Parathyroid adenoma (tissue), 2 donors: Measurements from ENCODE around the gene SMIM24.

Experiments used
- H2AFZ ChIP-seq: fragments of 300-600 bp; sonication (generic); one replicate; pipeline ENCODE4 v1.7.0; 2017; ENCODE audit warnings: antibody characterized with exemption, mild to moderate bottlenecking
- H3K27ac ChIP-seq: fragments of 300-600 bp; sonication (generic); one replicate; pipeline ENCODE4 v1.7.0; 2017
- H3K27me3 ChIP-seq: fragments of 300-600 bp; sonication (generic); one replicate; pipeline ENCODE4 v1.7.0; 2017; ENCODE audit warnings: low read length; ENCODE audit not compliant: control insufficient read depth, insufficient read depth
- H3K36me3 ChIP-seq: fragments of 300-600 bp; sonication (generic); one replicate; pipeline ENCODE4 v1.7.0; 2017; ENCODE audit warnings: low read length; ENCODE audit not compliant: control insufficient read depth, insufficient read depth
- H3K4me1 ChIP-seq: fragments of 300-600 bp; sonication (generic); one replicate; pipeline ENCODE4 v1.7.0; 2017; ENCODE audit warnings: control low read depth
- H3K4me2 ChIP-seq: fragments of 300-600 bp; sonication (generic); one replicate; pipeline ENCODE4 v1.7.0; 2017; ENCODE audit warnings: low read length
- H3K4me3 ChIP-seq: fragments of 300-600 bp; sonication (generic); one replicate; pipeline ENCODE4 v1.7.0; 2017; ENCODE audit warnings: low read depth, low read length
- H3K79me2 ChIP-seq: fragments of 300-600 bp; sonication (generic); one replicate; pipeline ENCODE4 v1.7.0; 2017; ENCODE audit warnings: control low read depth
- H3K9ac ChIP-seq: fragments of 300-600 bp; sonication (generic); one replicate; pipeline ENCODE4 v1.7.0; 2017; ENCODE audit warnings: mild to moderate bottlenecking
- H3K9me3 ChIP-seq: fragments of 300-600 bp; sonication (generic); one replicate; pipeline ENCODE4 v1.7.0; 2017; ENCODE audit warnings: low read length; ENCODE audit not compliant: control insufficient read depth
- CTCF ChIP-seq: fragments of 300-600 bp; sonication (generic); IDR thresholded peaks from one replicate; pipeline ENCODE4 v1.7.0; 2017; ENCODE audit warnings: antibody characterized with exemption, mild to moderate bottlenecking
- donor health status: primary hyperparathyroidism.

SMIM24 gene

GRCh38 chr19:3515891-3516422 is 35.6 kb upstream of the SMIM24 start:
- Histone ChIP-seq H3K4me3 (no peak overlapping the region), H3K79me2 (peaks cover 88% of the 10 kb centered on the region), H3K4me2 (no peak overlapping the region), H3K36me3 (no peaks in the 10 kb centered on the region), H2AFZ (no peak overlapping the region), H3K9ac (no peak overlapping the region), H3K27ac (no peak overlapping the region), H3K27me3 (no peaks in the 10 kb centered on the region), H3K4me1 (peaks cover 20% of the 10 kb centered on the region), H3K9me3 (no peaks in the 10 kb centered on the region)
- TF ChIP-seq CTCF: no peak

- TF ChIP-seq CTCF: no peak
- no peak overlapping the region for H3K27ac ChIP-seq
- no peak overlapping the region for H3K9ac ChIP-seq
These were observed 34.6 kb upstream of the SMIM24 start for GRCh38 chr19:3514930-3515329.

GRCh38 chr19:3513229-3514140 is 33.2 kb upstream of the SMIM24 start:
- peaks cover 91% of the 10 kb centered on the region for H3K79me2 ChIP-seq
- H3K4me3 ChIP-seq: no peak overlapping the region
- peaks cover 21% of the 10 kb centered on the region for H3K4me1 ChIP-seq
- no peak overlapping the region for H3K4me2 ChIP-seq
- H2AFZ ChIP-seq: no peak overlapping the region
- no peaks in the 10 kb centered on the region for H3K27me3 ChIP-seq
- no peaks in the 10 kb centered on the region for H3K9me3 ChIP-seq
- H3K27ac ChIP-seq: no peak overlapping the region
- no peak for TF ChIP-seq CTCF
- no peak overlapping the region for H3K9ac ChIP-seq
- H3K36me3 ChIP-seq: no peaks in the 10 kb centered on the region

More at GRCh38 chr19:3514930-3515329, 34.6 kb upstream of the SMIM24 start:
- H3K4me1 ChIP-seq: peaks cover 21% of the 10 kb centered on the region
- H2AFZ ChIP-seq: no peak overlapping the region
- peaks cover 90% of the 10 kb centered on the region for H3K79me2 ChIP-seq
- H3K27me3 ChIP-seq: no peaks in the 10 kb centered on the region
- H3K4me2 ChIP-seq: no peak overlapping the region
- H3K36me3 ChIP-seq: no peaks in the 10 kb centered on the region
- no peak overlapping the region for H3K4me3 ChIP-seq
- no peaks in the 10 kb centered on the region for H3K9me3 ChIP-seq

GRCh38 chr19:3512562-3513228 is 32.4 kb upstream of the SMIM24 start:
- no peaks in the 10 kb centered on the region for H3K36me3 ChIP-seq
- no peak overlapping the region for H3K9ac ChIP-seq
- no peaks in the 10 kb centered on the region for H3K27me3 ChIP-seq
- H3K9me3 ChIP-seq: no peaks in the 10 kb centered on the region
- no peak overlapping the region for H2AFZ ChIP-seq
- peaks cover 17% of the 10 kb centered on the region for H3K4me1 ChIP-seq
- peaks cover 91% of the 10 kb centered on the region for H3K79me2 ChIP-seq
- H3K27ac ChIP-seq: no peak overlapping the region
- no peak for TF ChIP-seq CTCF
- no peak overlapping the region for H3K4me3 ChIP-seq
- H3K4me2 ChIP-seq: no peak overlapping the region
